ENCODE measurements around the gene NBEA.

DNA sequence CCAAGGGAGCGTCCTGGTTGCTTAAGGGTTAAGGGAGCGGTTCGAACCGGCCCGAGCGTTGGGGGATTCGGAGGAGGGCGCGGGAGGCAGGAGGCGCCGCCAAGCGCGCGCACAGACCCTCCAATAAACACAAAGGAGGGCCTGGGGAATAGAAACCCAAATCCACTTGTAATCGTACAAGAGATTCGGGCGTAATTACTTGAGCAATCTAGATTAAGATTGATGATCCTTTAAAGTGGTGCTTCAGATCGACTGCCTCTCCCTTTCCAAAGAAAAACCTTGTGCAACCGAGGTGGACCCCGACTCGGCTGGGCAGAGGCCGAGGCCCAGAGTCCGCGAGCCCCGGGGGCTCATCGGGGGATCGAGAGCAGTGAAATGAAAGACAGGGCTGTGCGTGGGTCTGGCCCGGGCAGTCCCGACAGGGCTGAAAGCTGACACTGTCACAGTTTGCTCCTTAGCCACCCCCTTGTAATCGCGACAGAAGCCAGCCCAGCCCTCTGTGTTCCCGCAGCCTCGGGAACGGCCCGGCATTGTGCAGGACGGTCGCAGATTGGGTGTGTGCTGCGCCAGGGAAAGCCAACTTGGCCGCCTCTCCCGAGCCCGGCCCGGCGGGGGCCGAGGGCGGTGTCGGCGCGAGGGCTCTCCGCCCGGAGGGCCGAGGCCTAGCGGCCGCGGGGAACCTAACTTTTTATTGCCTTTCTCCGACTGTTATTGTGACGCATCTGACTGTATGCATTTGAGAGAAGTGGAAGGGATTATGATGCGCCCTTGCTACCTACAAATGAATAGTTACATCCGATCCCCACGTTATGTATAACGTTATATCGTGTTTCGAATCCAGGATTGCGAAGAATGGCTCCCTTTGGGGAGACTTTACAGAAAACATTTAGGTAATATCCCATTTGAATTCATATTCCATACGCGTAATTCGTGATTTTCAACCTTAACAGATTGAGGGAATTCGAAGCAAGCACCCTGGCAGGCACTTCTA is 528.9 kb downstream of the NBEA start:
- no peak for TF ChIP-seq CTCF (IDR thresholded peaks at IDR 0.05)
- no peak for TF ChIP-seq POLR2AphosphoS5 (IDR thresholded peaks at IDR 0.05)
- no peak for TF ChIP-seq POLR2A (IDR thresholded peaks at IDR 0.05)
- TF ChIP-seq EP300 (IDR thresholded peaks at IDR 0.05) = no peak

Measured in stomach (tissue), 4 donors.